ENCODE measurements around the gene HECTD3.
"Not testable (repeated sequence)": the region's sequence is repeated elsewhere in the genome, so short reads cannot be mapped to it uniquely, and the experiment has no call there.

The HECTD3 gene

GRCh38 chr1:44962729-44963128 lies 48.4 kb downstream of the HECTD3 start:
- Histone ChIP-seq H3K27ac (no peak overlapping the region), H2AFZ (ENCODE audit: low read depth) (no peak overlapping the region), H3K4me3 (IDR thresholded peaks at IDR 0.05; ENCODE audit: insufficient read depth, low read depth, low read length) (no peak overlapping the region), H3K9ac (no peak overlapping the region), H3K79me2 (ENCODE audit: insufficient read depth, low read depth) (no peaks in the 10 kb centered on the region; the same call in 1 of the 2 replicates), H3K4me1 (ENCODE audit: low read depth, poor library complexity, severe bottlenecking) (no peaks in the 10 kb centered on the region), H3K27me3 (ENCODE audit: insufficient read depth, low read depth) (no peaks in the 10 kb centered on the region), H3K36me3 (ENCODE audit: insufficient read depth) (no peaks in the 10 kb centered on the region), H3K4me2 (no peak overlapping the region), H4K20me1 (ENCODE audit: insufficient read depth) (no peaks in the 10 kb centered on the region)
- TF ChIP-seq CTCF (conservative IDR thresholded peaks at IDR 0.05; ENCODE audit: low read depth, low read length), result no peak

- not testable (repeated sequence) for H3K36me3 ChIP-seq (ENCODE audit: insufficient read depth)
Observed at GRCh38 chr1:44962022-44962421, 49.1 kb downstream of the HECTD3 start.

GRCh38 chr1:44957566-44957965 lies 53.6 kb downstream of the HECTD3 start:
- H3K4me3 ChIP-seq (IDR thresholded peaks at IDR 0.05; ENCODE audit: insufficient read depth, low read depth, low read length); H3K27me3 ChIP-seq (ENCODE audit: insufficient read depth, low read depth); H3K36me3 ChIP-seq (ENCODE audit: insufficient read depth); H3K27ac ChIP-seq; H3K9ac ChIP-seq; H4K20me1 ChIP-seq (ENCODE audit: insufficient read depth); H3K79me2 ChIP-seq (ENCODE audit: insufficient read depth, low read depth); H3K4me2 ChIP-seq; H3K4me1 ChIP-seq (ENCODE audit: low read depth, poor library complexity, severe bottlenecking); H2AFZ ChIP-seq (ENCODE audit: low read depth): not testable (repeated sequence)

More at GRCh38 chr1:44962022-44962421, 49.1 kb downstream of the HECTD3 start:
- H3K4me1 ChIP-seq (ENCODE audit: low read depth, poor library complexity, severe bottlenecking); H3K9ac ChIP-seq; H3K4me2 ChIP-seq; H2AFZ ChIP-seq (ENCODE audit: low read depth); H4K20me1 ChIP-seq (ENCODE audit: insufficient read depth); H3K79me2 ChIP-seq (ENCODE audit: insufficient read depth, low read depth); H3K4me3 ChIP-seq (IDR thresholded peaks at IDR 0.05; ENCODE audit: insufficient read depth, low read depth, low read length); H3K27me3 ChIP-seq (ENCODE audit: insufficient read depth, low read depth); H3K27ac ChIP-seq: not testable (repeated sequence)

GRCh38 chr1:44956077-44956476 lies 55.0 kb downstream of the HECTD3 start:
- H3K4me3 ChIP-seq (IDR thresholded peaks at IDR 0.05; ENCODE audit: insufficient read depth, low read depth, low read length); H3K27ac ChIP-seq; H3K9ac ChIP-seq; H4K20me1 ChIP-seq (ENCODE audit: insufficient read depth); H3K36me3 ChIP-seq (ENCODE audit: insufficient read depth); H3K79me2 ChIP-seq (ENCODE audit: insufficient read depth, low read depth); H3K27me3 ChIP-seq (ENCODE audit: insufficient read depth, low read depth); H3K4me1 ChIP-seq (ENCODE audit: low read depth, poor library complexity, severe bottlenecking); H3K4me2 ChIP-seq; H2AFZ ChIP-seq (ENCODE audit: low read depth): not testable (repeated sequence)

Data from KMS-11 (cell line).